HUES48 (cell line): ENCODE measurements around the gene CCDC110.

Experiments
- H3K27ac ChIP-seq: one replicate; pipeline ENCODE4 v1.7.0; 2013; ENCODE audit warnings: low read depth, low read length, inconsistent platforms
- H3K27me3 ChIP-seq: 2 replicates; pipeline ENCODE4 v1.6.1; 2013; ENCODE audit warnings: mild to moderate bottlenecking, low read length; ENCODE audit not compliant: control insufficient read depth, insufficient read depth
- H3K36me3 ChIP-seq: 2 replicates; pipeline ENCODE4 v1.6.1; 2013; ENCODE audit warnings: low read length; ENCODE audit not compliant: control insufficient read depth, insufficient read depth
- H3K4me1 ChIP-seq: 2 replicates; pipeline ENCODE4 v1.6.1; 2013; ENCODE audit warnings: mild to moderate bottlenecking, low read length; ENCODE audit not compliant: control insufficient read depth, insufficient read depth
- H3K4me3 ChIP-seq: 2 replicates; pipeline ENCODE4 v1.5.1; 2013; ENCODE audit warnings: mild to moderate bottlenecking, low read depth, low read length
- H3K9ac ChIP-seq: 2 replicates; pipeline ENCODE4 v1.6.1; 2013; ENCODE audit warnings: mild to moderate bottlenecking, low read depth, low read length, moderate library complexity
- H3K9me3 ChIP-seq: 2 replicates; pipeline ENCODE4 v1.6.1; 2013; ENCODE audit warnings: low read length; ENCODE audit not compliant: control insufficient read depth, insufficient read depth

Gene CCDC110

GRCh38 chr4:185457136-185457535 lies 14.4 kb downstream of the CCDC110 start:
- Histone ChIP-seq H3K9ac (no peak overlapping the region), H3K4me3 (no peak overlapping the region), H3K9me3 (no peaks in the 10 kb centered on the region), H3K27ac (no peak overlapping the region), H3K27me3 (no peaks in the 10 kb centered on the region), H3K4me1 (peaks cover 9% of the 10 kb centered on the region), H3K36me3 (no peaks in the 10 kb centered on the region)

DNA sequence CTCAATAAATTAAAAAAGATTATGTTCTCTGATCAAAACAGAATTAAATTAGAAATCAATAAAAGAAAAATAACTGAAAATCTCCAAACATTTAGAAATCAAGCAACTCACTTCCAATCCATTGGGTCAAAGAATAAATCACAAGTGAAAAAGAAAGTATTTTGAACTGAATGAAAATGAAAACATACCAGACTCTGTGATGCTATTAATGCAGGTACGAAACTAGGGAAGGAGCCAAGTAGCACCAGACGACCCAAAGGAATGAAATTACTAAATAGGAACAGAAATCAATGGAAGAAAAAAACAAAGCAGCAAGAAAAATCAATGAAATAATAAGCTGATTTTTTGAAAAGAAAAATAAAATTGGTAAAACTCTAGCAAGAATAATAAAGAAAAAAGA lies 15.4 kb downstream of the CCDC110 start:
- peaks cover 9% of the 10 kb centered on the region for H3K4me1 ChIP-seq
- H3K27me3 ChIP-seq = no peaks in the 10 kb centered on the region
- H3K9ac ChIP-seq = no peak overlapping the region
- H3K4me3 ChIP-seq = no peak overlapping the region
- H3K9me3 ChIP-seq = no peaks in the 10 kb centered on the region
- H3K36me3 ChIP-seq = no peaks in the 10 kb centered on the region
- H3K27ac ChIP-seq = no peak overlapping the region

DNA sequence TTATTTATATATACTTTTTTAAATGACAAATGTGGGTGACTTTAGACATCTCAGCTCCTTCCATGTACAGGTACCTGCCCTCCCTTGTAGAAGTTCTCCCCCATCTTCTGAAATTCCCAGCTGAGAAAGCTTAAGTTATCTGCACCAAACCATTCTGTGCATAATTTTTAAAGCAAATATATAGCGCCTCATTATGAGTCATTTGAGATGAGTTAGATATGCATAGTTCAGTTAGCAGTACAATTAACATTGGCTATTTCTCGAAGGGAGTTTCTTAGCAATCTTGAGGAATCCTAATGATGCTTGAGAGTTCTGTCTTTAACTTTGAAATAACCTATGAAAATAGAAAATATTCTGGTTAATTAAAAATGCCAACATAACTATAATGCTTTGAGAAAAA lies 26.3 kb downstream of the CCDC110 start:
- H3K4me1 ChIP-seq = no peaks in the 10 kb centered on the region
- H3K27me3 ChIP-seq = no peaks in the 10 kb centered on the region
- H3K9ac ChIP-seq = no peak overlapping the region
- H3K27ac ChIP-seq = no peak overlapping the region
- no peaks in the 10 kb centered on the region for H3K36me3 ChIP-seq
- H3K9me3 ChIP-seq = no peaks in the 10 kb centered on the region
- no peak overlapping the region for H3K4me3 ChIP-seq

GRCh38 chr4:185441479-185441878 lies 30.1 kb downstream of the CCDC110 start:
- H3K9ac ChIP-seq = no peak overlapping the region
- H3K27me3 ChIP-seq = no peaks in the 10 kb centered on the region
- no peak overlapping the region for H3K27ac ChIP-seq

GRCh38 chr4:185437809-185438208 lies 33.7 kb downstream of the CCDC110 start:
- Histone ChIP-seq H3K4me3 (no peak overlapping the region), H3K36me3 (no peaks in the 10 kb centered on the region)

More at GRCh38 chr4:185441479-185441878, 30.1 kb downstream of the CCDC110 start:
- Histone ChIP-seq H3K36me3 (no peaks in the 10 kb centered on the region), H3K4me3 (no peak overlapping the region), H3K9me3 (no peaks in the 10 kb centered on the region), H3K4me1 (no peaks in the 10 kb centered on the region)

DNA sequence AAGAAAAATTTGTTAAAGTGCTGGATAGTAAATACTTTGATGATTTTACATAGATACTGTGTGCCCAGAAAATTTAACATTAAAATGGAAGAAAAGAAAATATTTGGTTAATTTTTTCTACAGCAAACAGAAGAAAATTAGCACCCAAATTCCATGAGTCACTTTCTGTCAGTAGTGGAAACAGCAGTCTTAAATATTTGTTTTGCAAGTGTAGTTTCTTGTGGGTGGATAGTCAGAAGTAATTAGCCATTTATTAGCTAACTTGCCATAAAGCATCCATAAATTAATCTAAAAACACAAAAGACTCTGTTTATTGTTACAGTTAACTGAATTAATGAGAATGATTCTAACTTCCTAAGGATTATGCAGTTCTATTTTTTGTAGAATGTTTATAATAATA lies 36.1 kb downstream of the CCDC110 start:
- H3K36me3 ChIP-seq = no peaks in the 10 kb centered on the region
- H3K4me3 ChIP-seq = no peak overlapping the region
- H3K27me3 ChIP-seq = no peaks in the 10 kb centered on the region
- no peaks in the 10 kb centered on the region for H3K9me3 ChIP-seq
- no peak overlapping the region for H3K27ac ChIP-seq
- no peaks in the 10 kb centered on the region for H3K4me1 ChIP-seq
- no peak overlapping the region for H3K9ac ChIP-seq

More at GRCh38 chr4:185437809-185438208, 33.7 kb downstream of the CCDC110 start:
- Histone ChIP-seq H3K4me1 (no peaks in the 10 kb centered on the region), H3K27ac (no peak overlapping the region), H3K9ac (no peak overlapping the region), H3K9me3 (no peaks in the 10 kb centered on the region), H3K27me3 (no peaks in the 10 kb centered on the region)

DNA sequence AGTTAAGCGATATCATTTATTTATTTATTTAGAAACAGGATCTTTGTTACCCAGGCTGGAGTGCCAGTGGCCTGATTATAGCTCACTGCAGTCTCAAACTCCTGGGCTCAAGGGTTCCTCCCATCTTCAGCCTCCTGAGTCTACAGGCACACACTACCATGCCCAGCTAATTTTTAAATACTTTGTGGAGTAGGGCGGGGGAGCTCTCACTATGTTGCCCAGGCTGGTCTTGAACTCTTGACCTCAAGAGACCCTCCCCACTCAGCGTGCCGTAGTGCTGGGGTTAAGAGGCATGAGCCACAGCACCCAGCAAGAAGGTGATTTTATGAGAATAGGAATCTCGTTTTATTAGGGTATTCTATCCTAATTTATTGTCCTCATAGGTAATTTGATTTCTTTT lies 41.9 kb downstream of the CCDC110 start:
- no peak overlapping the region for H3K4me3 ChIP-seq
- peaks cover 4% of the 10 kb centered on the region; the same call in 1 of the 2 replicates for H3K4me1 ChIP-seq
- H3K36me3 ChIP-seq = no peaks in the 10 kb centered on the region
- no peaks in the 10 kb centered on the region for H3K9me3 ChIP-seq
- H3K27ac ChIP-seq = no peak overlapping the region
- H3K27me3 ChIP-seq = no peaks in the 10 kb centered on the region
- H3K9ac ChIP-seq = no peak overlapping the region

- Histone ChIP-seq H3K27me3 (no peaks in the 10 kb centered on the region), H3K36me3 (peaks cover 3% of the 10 kb centered on the region; the same call in 1 of the 2 replicates), H3K4me1 (peaks cover 5% of the 10 kb centered on the region; the same call in 1 of the 2 replicates), H3K9ac (no peak overlapping the region), H3K27ac (no peak overlapping the region), H3K9me3 (no peaks in the 10 kb centered on the region), H3K4me3 (no peak overlapping the region)
These were observed 44.4 kb downstream of the CCDC110 start for GRCh38 chr4:185426960-185427688.

DNA sequence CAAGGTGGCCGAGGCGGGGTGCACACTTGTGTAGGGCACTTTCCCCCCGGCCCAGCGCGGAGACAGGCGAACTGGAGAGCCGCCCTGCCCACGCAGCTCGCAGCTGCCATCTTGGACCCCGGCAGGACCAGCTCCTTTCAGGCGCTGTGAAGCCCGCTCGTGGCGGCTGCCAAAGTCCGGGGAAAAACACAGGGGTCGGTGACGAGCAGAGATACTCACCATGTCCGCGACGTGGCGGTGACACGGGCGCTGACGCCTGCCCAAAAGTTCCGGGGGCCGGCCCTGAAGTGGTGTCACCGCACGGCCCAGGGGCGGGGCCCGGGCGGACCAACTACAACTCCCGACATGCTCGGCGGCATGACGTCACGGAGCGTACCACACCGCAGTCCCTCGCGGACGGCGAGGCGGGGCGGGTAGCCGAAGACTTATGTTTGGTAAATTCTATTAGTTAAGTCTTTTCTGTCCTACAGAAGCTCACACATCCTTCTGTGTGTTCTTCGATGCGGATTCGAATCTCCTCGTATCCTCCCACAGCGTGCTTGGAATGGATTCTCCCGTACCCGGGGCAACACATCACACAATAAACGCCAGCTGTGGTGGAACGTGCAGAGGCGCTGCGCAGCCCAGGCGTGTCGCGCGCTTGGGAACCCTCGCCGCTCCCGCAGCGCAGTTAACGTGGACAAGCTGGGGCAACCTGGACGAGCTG lies 45.7 kb downstream of the CCDC110 start, which contains the start of gene UFSP2:
Gene UFSP2 (minus strand): TSS at position 318 of the 706 bp plus-strand sequence. CDS start 96 bp downstream, at position 222.
- Histone ChIP-seq H3K4me1 (peaks cover 5% of the 10 kb centered on the region; the same call in 1 of the 2 replicates), H3K4me3 (peak within 1 kb of the TSS; percentile 79), H3K27me3 (no peaks in the 10 kb centered on the region), H3K27ac (peak within 1 kb of the TSS; percentile 91), H3K9ac (peak within 1 kb of the TSS; percentile 99), H3K9me3 (no peaks in the 10 kb centered on the region), H3K36me3 (peaks cover 16% of the 10 kb centered on the region)

DNA sequence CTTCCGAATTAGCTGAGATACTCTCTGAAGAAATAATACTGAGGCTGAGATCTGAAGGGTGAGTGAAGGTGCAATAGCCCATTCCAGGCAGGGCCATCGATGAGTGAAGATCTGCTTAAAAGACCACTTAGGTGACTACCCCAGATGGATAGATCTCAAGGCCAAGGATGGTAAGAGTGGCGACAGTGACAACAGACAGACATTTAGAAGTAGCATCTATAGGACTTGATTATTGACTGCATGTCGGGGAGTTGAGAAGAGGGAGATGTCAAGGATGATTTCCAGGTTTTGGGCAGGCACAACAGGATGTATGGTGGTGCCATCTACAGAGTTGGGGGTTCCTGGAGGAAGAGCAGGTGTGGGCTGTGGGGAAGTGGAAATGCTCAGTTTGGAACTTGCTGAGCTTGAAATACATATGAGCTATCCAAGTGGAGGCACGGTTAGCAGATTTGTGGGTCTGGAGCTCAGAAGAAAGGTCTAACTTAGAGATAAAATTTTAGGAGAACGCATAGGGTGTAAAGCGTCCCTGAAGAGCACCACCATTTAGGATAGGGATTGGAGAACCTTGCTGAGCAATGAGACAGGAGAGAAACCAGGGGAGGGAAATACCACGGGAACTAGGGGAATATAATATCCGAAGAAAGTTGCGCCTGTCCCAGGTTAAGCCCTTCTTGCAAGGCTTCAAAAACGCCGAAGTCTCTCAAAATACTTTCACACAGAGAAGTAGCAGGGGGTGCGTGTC lies 46.5 kb downstream of the CCDC110 start:
- Histone ChIP-seq H3K36me3 (peaks cover 23% of the 10 kb centered on the region), H3K9ac (peak overlapping the region; percentile 99), H3K4me3 (peak overlapping the region; percentile 79), H3K9me3 (no peaks in the 10 kb centered on the region), H3K4me1 (peaks cover 5% of the 10 kb centered on the region; the same call in 1 of the 2 replicates), H3K27ac (peak overlapping the region; percentile 91), H3K27me3 (no peaks in the 10 kb centered on the region)
